Activated CD4-positive, CD25-positive, alpha-beta regulatory T cell treated with anti-CD3 and anti-CD28 coated beads, Interleukin-2, amount 50 U/mL, for 16 hours (primary cell): Measurements from ENCODE around the gene CBL.
A peak's percentile ranks its signal among the peaks of the same experiment; 100 is the strongest.

Source experiments
- DNase-seq: peaks from one replicate; pipeline ENCODE4 v3.0.0-alpha.2; 2020; ENCODE audit warnings: low read depth, low spot score

The CBL gene

DNA sequence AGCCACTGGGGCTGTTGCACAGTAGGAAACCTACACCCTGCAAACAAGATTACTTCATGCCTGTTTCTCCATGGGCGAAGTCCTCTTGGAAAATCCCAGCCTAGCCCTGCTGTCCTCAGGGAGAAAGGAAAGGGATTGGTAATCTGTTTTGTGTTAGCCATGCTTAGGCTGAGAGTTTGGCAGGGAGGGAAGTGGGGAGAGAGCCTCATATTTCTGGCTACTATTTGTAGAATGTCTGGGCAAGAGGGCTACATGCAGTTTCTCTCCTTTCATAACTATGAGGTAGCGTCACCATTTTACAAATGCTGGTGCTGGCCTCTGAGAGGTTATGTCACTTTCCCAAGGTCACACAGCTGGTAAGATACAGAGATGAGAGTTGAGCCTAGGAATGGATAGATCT, 141.1 kb downstream of the CBL start:
- DNase-seq, result no peak

DNA sequence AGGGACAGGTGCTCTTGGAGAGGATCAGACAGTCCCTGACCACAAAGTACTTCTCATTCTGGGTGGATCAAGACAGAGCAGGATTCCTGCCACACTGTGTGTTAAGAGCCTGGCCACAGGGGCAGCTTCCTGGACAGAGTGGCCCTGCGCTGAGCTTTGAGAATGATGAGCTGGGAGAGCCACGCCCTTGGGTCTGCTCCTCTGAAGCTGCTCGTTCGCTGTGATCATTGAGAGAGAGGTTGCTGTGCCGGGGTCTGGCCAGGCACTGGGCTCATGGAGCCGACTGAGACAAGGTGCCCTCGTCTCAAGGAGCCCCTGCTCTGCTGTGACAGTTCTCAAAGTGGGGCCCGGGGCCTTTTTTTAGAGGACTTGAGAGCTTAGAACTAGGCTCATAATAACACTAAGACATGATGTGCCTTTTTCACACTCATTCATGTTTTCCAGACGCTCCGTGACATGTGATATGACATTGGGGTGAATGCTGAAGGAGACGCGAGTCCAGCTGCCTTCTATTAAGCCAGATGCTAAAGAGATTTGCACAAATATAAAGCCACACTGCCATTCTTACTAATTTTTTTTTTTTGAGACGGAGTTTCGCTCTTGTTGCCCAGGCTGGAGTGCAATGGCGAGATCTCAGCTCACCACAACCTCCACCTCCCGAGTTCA, 141.9 kb downstream of the CBL start:
- DNase-seq, result no peak

DNA sequence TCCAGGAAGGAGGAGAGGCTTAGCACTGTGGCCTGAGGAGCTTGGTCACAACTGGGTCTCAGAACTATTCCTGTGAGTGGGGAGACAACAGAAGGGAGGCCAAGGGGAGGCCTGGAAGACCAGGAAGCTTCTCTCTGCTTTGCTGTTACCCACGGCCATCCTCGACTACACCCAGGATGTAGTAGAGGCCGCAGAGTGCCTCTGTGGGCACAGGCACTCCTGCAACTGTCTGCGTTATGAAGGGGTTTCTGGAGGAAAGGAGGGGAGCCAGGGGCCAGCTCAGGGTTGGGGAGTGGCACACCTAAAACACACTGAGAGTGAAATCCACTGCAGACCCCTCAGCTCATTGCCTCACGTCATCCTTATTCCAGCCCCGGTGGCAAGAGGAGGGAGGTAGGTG, 144.2 kb downstream of the CBL start:
- no peak for DNase-seq

DNA sequence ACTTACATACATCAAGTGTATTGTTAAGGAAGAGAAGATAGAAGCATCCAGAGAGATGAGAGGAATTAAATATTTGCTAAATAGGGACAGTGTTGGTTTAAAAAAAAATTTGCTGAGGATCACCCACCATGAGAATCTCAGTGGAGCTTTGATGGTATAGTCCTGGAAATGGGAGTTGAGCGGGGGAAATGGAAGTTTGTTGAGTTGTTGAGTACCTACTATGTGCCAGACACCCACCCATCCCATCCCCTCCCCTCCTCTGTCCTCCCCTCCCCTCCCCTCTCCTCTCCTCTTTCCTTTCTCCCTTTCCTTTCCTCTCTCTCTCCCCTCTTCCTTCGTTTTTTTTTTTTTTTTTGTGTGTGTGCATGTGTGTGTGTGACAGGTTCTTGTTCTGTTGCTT, 145.1 kb downstream of the CBL start:
- no peak for DNase-seq

DNA sequence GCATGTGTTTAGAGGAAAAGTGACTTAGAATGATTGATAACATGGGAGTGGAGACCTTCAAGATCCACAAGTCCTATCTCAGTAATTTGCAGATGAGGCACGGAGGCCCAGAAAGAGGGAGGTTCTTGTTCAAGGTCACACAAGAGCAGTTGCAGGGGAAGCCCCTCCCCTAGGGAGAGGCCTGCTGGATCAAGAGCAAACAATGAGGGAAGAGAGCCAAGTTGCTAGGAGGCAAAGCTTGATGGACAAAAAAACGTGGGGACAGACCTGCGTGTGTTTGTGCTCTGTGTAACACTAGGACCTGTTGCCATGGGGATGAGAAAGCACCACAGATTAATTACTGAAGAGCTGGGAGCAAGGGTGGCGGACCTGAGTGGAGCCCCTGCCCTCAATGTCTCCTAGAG, 146.7 kb downstream of the CBL start:
- no peak for DNase-seq

DNA sequence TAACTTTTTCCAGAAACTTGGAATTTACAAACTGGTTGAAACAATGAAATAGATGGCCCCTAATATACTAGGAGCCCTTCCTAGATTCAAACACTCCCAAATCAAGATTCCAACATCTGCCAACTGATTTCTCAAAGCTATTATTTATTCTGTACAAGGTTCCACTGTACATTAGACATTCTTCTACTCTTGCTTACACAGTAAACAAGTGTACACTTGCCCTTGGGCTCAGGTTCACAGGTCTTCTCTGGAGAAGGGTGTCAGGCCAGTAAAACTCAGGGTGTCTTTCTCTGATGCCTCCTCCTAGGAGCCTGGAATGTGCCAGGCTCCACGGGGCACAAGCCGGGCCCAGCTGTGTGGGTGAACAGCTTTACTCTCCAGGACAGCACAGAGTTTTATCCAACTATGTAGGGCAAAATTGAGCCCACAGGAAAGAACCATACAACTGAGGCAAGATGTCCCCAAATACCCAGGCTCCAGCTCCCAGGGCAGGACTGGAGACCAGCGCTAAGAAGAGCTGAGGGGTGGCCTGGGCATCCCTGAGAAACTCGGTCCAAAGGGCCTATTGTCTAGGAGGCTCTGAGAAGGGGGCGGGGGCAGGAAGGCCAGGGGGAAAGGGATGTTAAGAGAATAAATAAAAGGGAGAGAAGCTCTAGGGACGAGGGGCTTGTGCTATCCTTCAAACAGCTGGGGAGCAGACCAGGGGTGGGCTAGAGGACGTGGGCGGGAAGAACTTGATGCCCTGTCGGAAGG, 149.1 kb downstream of the CBL start:
- no peak for DNase-seq

DNA sequence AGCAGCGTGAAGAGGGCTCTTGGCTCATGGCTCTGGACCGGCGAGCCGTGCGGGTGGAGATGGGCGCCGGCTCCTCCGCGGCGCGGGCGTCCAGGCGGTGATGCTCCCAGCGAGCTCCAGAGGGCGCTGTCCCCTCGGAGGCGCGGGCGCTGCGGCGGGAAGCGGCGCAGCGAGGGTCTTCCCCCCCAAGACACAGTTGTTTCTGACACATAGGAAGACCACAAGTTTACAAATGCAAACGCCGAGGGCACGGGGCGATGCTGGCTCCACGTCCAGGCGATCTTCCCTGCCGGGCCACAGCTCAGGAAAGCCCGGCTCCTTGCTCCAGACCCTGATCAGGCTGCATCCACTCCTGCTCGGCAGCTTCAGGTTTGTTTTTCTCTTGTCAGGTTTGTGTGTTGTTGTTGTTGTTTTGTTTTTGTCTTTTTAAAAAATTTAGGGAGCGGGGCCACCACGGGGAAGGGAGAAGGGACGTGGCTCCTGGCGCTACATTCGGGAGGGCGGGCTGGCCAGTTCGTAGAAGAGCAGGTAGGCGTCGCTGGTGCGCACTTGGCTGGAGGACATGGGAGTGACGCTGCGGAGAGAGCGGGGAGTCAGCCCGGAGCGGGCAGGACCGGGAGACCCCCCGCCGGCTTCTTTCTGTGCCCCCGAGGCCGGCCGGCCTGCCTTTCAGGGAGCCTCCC, 150.4 kb downstream of the CBL start:
- DNase-seq, result peak; percentile 34

DNA sequence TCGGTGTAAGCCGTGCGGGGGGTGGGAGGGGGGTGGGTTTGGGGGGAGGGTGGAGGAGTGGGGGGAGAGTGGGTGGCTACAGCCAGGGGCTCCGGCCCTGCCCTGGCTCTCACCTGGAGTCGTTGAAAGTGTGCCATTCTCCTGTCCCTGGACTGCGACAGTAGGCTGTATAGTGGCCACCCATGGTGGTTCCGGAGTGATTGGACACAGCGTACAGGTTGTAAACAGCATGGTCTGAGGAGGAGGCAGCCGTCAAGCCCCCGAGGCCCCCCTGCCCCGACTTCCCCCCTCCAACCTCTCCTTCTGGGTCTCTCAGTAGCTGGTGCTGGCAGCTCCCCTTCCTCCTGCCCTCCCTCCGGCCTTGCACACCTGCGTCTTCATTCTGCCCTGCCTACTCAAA, 150.9 kb downstream of the CBL start:
- DNase-seq, result no peak
